Activated T-helper 2 cell treated with anti-CD3 and anti-CD28 coated beads, Interferon-gamma antibody, Interleukin-2, Interleukin-4, amounts not matched to agents 10 μg/mL and 5 μg/mL and 100 μg/mL, durations not matched to agents 14 hours and 24 hours and 36 hours (primary cell): ENCODE measurements around the gene CD2BP2. TPM values are rescaled to one million over a fixed set of nuclear protein-coding genes. Genes with fewer than 3 reads are reported as not detected.
"Not testable (repeated sequence)": the region's sequence is repeated elsewhere in the genome, so short reads cannot be mapped to it uniquely, and the experiment has no call there.

Experiments used
- DNase-seq: peaks from one replicate; pipeline ENCODE4 v3.0.0; 2021; ENCODE audit warnings: low spot score
- H3K27ac Mint-ChIP-seq: one replicate; pipeline ENCODE4 v1.8.0; 2021; ENCODE audit warnings: mixed read lengths
- H3K27me3 Mint-ChIP-seq: one replicate; pipeline ENCODE4 v1.8.0; 2021; ENCODE audit warnings: low read depth, mixed read lengths
- H3K36me3 Mint-ChIP-seq: one replicate; pipeline ENCODE4 v1.8.0; 2021; ENCODE audit warnings: low read depth, mixed read lengths
- H3K4me1 Mint-ChIP-seq: one replicate; pipeline ENCODE4 v1.8.0; 2021; ENCODE audit warnings: low read depth, mixed read lengths
- H3K4me3 Mint-ChIP-seq: one replicate; pipeline ENCODE4 v1.8.0; 2021; ENCODE audit warnings: low read depth, mild to moderate bottlenecking, moderate library complexity, mixed read lengths
- H3K9me3 Mint-ChIP-seq: one replicate; pipeline ENCODE4 v1.8.0; 2021; ENCODE audit warnings: mixed read lengths
- intact Hi-C: fragments of 100-400 bp; cut with micrococcal nuclease; formaldehyde crosslinking; loops from one replicate; pipeline ENCODE4 v1.15.1; 2023
- total RNA-seq: library from RNA; stranded (reverse); gene quantifications from 2 replicates; pipeline ENCODE4 v1.2.3, GENCODE V29; 2022

CD2BP2 gene
- total RNA-seq, 1 donor from 2014 or later: 80.1 TPM

- H3K36me3 Mint-ChIP-seq: peaks cover 74% of the 10 kb centered on the region
- no peak overlapping the region for H3K27ac Mint-ChIP-seq
- no peaks in the 10 kb centered on the region for H3K27me3 Mint-ChIP-seq
- H3K9me3 Mint-ChIP-seq: no peaks in the 10 kb centered on the region
- peaks cover 40% of the 10 kb centered on the region for H3K4me1 Mint-ChIP-seq
- DNase-seq: no peak
- intact Hi-C loops: loop anchor here (5.0 to 10.0 kb wide), 3 partner anchors 51 to 546 kb away; partner anchors contain the start of genes ALDOA, MAZ and ZNF771
- H3K4me3 Mint-ChIP-seq: peak overlapping the region; percentile 93
These were observed 1.5 kb downstream of the CD2BP2 start for GRCh38 chr16:30353438-30354129.

- Mint-ChIP-seq H3K4me3 (peak overlapping the region; percentile 49), H3K27ac (peak overlapping the region; percentile 8), H3K27me3 (no peaks in the 10 kb centered on the region), H3K36me3 (peaks cover 68% of the 10 kb centered on the region), H3K9me3 (no peaks in the 10 kb centered on the region), H3K4me1 (peaks cover 40% of the 10 kb centered on the region)
- DNase-seq: no peak
- intact Hi-C loops: loop anchor here (5.0 to 10.0 kb wide), 3 partner anchors 52 to 545 kb away; partner anchors contain the start of genes ALDOA, MAZ and ZNF771
These were observed 2.4 kb downstream of the CD2BP2 start for GRCh38 chr16:30352488-30353401.

GRCh38 chr16:30351586-30352419 lies 3.3 kb downstream of the CD2BP2 start:
- no peaks in the 10 kb centered on the region for H3K27me3 Mint-ChIP-seq
- H3K4me1 Mint-ChIP-seq: peaks cover 35% of the 10 kb centered on the region
- peak overlapping the region; percentile 35 for H3K27ac Mint-ChIP-seq
- H3K9me3 Mint-ChIP-seq: no peaks in the 10 kb centered on the region
- H3K36me3 Mint-ChIP-seq: peaks cover 59% of the 10 kb centered on the region
- no peak for DNase-seq
- intact Hi-C loops: loop anchor here (5.0 to 10.0 kb wide), 3 partner anchors 53 to 545 kb away; partner anchors contain the start of genes ALDOA, MAZ and ZNF771
- peak overlapping the region; percentile 23 for H3K4me3 Mint-ChIP-seq

GRCh38 chr16:30351001-30351441 lies 4.1 kb downstream of the CD2BP2 start:
- Mint-ChIP-seq H3K27me3 (no peaks in the 10 kb centered on the region), H3K4me1 (peaks cover 31% of the 10 kb centered on the region), H3K27ac (peak overlapping the region; percentile 53), H3K9me3 (no peaks in the 10 kb centered on the region), H3K4me3 (no peak overlapping the region), H3K36me3 (peaks cover 56% of the 10 kb centered on the region)
- intact Hi-C loops: loop anchor here (5.0 to 10.0 kb wide), 3 partner anchors 54 to 544 kb away; partner anchors contain the start of genes ALDOA, MAZ and ZNF771
- no peak for DNase-seq

GRCh38 chr16:30350134-30350871 lies 4.8 kb downstream of the CD2BP2 start:
- Mint-ChIP-seq H3K27ac (peak overlapping the region; percentile 53), H3K9me3 (no peaks in the 10 kb centered on the region), H3K4me3 (no peak overlapping the region), H3K27me3 (no peaks in the 10 kb centered on the region), H3K36me3 (peaks cover 56% of the 10 kb centered on the region), H3K4me1 (peaks cover 27% of the 10 kb centered on the region)
- intact Hi-C loops: loop anchor here (5.0 to 10.0 kb wide), 3 partner anchors 54 to 543 kb away; partner anchors contain the start of genes ALDOA, MAZ and ZNF771
- DNase-seq: no peak

GRCh38 chr16:30349675-30350074 lies 5.4 kb downstream of the CD2BP2 start:
- H3K27me3 Mint-ChIP-seq: no peaks in the 10 kb centered on the region
- DNase-seq: no peak
- intact Hi-C loops: loop anchor here (5.0 to 10.0 kb wide), 3 partner anchors 55 to 542 kb away; partner anchors contain the start of genes ALDOA, MAZ and ZNF771
- peaks cover 56% of the 10 kb centered on the region for H3K36me3 Mint-ChIP-seq
- no peak overlapping the region for H3K4me3 Mint-ChIP-seq
- H3K27ac Mint-ChIP-seq: peak overlapping the region; percentile 50
- H3K4me1 Mint-ChIP-seq: peaks cover 27% of the 10 kb centered on the region
- H3K9me3 Mint-ChIP-seq: no peaks in the 10 kb centered on the region

GRCh38 chr16:30348929-30349328 lies 6.2 kb downstream of the CD2BP2 start:
- Mint-ChIP-seq H3K36me3 (peaks cover 48% of the 10 kb centered on the region), H3K27me3 (no peaks in the 10 kb centered on the region), H3K4me3 (no peak overlapping the region), H3K27ac (no peak overlapping the region), H3K4me1 (peaks cover 22% of the 10 kb centered on the region), H3K9me3 (no peaks in the 10 kb centered on the region)
- no peak for DNase-seq
- intact Hi-C loops: no loop called here

GRCh38 chr16:30348113-30348512 lies 7.0 kb downstream of the CD2BP2 start:
- no peaks in the 10 kb centered on the region for H3K9me3 Mint-ChIP-seq
- intact Hi-C loops: no loop called here
- no peak overlapping the region for H3K4me3 Mint-ChIP-seq
- peaks cover 41% of the 10 kb centered on the region for H3K36me3 Mint-ChIP-seq
- H3K4me1 Mint-ChIP-seq: peaks cover 20% of the 10 kb centered on the region
- DNase-seq: no peak
- H3K27ac Mint-ChIP-seq: no peak overlapping the region
- no peaks in the 10 kb centered on the region for H3K27me3 Mint-ChIP-seq

- intact Hi-C loops: no loop called here
- DNase-seq: no peak
- Mint-ChIP-seq H3K27me3 (no peaks in the 10 kb centered on the region), H3K4me1 (peaks cover 12% of the 10 kb centered on the region), H3K27ac (no peak overlapping the region), H3K36me3 (peaks cover 23% of the 10 kb centered on the region), H3K4me3 (no peak overlapping the region), H3K9me3 (no peaks in the 10 kb centered on the region)
These were observed 8.8 kb downstream of the CD2BP2 start for GRCh38 chr16:30346286-30346685.

- intact Hi-C loops, H3K4me3 Mint-ChIP-seq, DNase-seq, H3K27me3 Mint-ChIP-seq, H3K4me1 Mint-ChIP-seq, H3K9me3 Mint-ChIP-seq, H3K27ac Mint-ChIP-seq, H3K36me3 Mint-ChIP-seq: not testable (repeated sequence)
These were observed 11.7 kb downstream of the CD2BP2 start for GRCh38 chr16:30343491-30343820.

- H3K4me1 Mint-ChIP-seq: peaks cover 4% of the 10 kb centered on the region
- H3K27ac Mint-ChIP-seq: no peak overlapping the region
- DNase-seq: no peak
- intact Hi-C loops: no loop called here
- no peaks in the 10 kb centered on the region for H3K27me3 Mint-ChIP-seq
- no peaks in the 10 kb centered on the region for H3K9me3 Mint-ChIP-seq
- H3K36me3 Mint-ChIP-seq: no peaks in the 10 kb centered on the region
- H3K4me3 Mint-ChIP-seq: no peak overlapping the region
These were observed 12.2 kb downstream of the CD2BP2 start for GRCh38 chr16:30342751-30343490.
